ENCODE results near the gene ROBO1. TPM values are rescaled to one million over a fixed set of nuclear protein-coding genes. Genes with fewer than 3 reads are reported as not detected.

Gene ROBO1
- total RNA-seq, 1 experiment from 2014 or later = 0.54 TPM

- in situ Hi-C loops (cut with HindIII; ENCODE audit: low pct_unique_long_range_greater_than_20kb, low sequenced_read_pairs) = no loop called here
- no peak for DNase-seq (ENCODE audit: low read depth)
These were observed 729.7 kb downstream of the ROBO1 start for GRCh38 chr3:79038057-79038456.

DNA sequence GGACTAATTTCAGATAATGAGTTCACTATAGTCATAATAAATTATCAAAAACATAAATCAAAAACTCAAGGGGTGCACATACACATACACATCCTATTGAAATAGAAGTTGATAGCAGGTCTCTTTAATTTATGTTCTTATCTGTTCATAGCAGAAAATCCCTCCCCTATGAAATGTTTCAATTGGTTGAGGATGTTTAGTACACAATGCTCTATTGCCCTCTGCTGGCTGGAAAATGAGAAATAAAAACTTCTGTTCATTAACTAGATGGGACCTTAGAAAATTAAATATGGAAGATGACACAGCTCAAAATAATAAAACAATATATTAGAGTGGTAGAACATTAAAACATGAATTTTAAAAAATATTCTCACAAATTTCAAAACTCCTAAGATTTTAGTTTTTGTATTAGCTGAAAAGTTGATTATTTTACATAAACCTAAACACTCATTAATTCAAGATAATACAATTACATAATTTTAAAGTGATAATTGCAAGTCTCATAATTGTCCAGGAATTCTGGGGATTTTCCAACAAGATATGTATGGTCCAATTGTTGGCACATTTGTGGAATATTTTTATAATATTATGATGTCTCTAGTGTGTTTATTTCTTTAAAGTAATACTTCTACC lies 735.0 kb downstream of the ROBO1 start:
- in situ Hi-C loops (cut with HindIII; ENCODE audit: low pct_unique_long_range_greater_than_20kb, low sequenced_read_pairs) = no loop called here
- no peak for DNase-seq (ENCODE audit: low read depth)

DNA sequence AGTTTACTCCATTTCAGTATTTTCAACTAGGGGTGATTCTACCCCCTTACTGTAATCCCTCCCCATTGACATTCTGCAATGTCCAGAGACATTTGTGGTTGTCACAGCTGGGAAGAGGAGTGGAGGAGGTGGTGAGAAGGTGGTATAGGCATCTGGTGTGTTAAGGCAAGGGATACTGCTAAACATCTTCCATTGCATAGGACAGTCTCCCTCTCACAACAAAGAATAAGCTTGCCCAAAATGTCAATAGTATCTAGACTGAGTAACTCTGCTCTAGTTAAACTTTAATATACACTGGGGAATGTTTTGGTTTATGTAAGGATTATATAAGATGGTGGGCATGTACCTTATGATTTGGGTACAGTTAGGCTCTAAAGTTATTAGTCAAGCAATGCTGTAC lies 737.6 kb downstream of the ROBO1 start:
- DNase-seq (ENCODE audit: low read depth) = no peak
- in situ Hi-C loops (cut with HindIII; ENCODE audit: low pct_unique_long_range_greater_than_20kb, low sequenced_read_pairs) = no loop called here

- in situ Hi-C loops (cut with HindIII; ENCODE audit: low pct_unique_long_range_greater_than_20kb, low sequenced_read_pairs) = no loop called here
These were observed 738.9 kb downstream of the ROBO1 start for GRCh38 chr3:79028916-79029315.

GRCh38 chr3:79027593-79027992 lies 740.2 kb downstream of the ROBO1 start:
- in situ Hi-C loops (cut with HindIII; ENCODE audit: low pct_unique_long_range_greater_than_20kb, low sequenced_read_pairs) = no loop called here
- no peak for DNase-seq (ENCODE audit: low read depth)

More at GRCh38 chr3:79028916-79029315, 738.9 kb downstream of the ROBO1 start:
- no peak for DNase-seq (ENCODE audit: low read depth)

GRCh38 chr3:79019924-79020173 lies 747.9 kb downstream of the ROBO1 start:
- DNase-seq (ENCODE audit: low read depth) = no peak
- in situ Hi-C loops (cut with HindIII; ENCODE audit: low pct_unique_long_range_greater_than_20kb, low sequenced_read_pairs) = no loop called here

DNA sequence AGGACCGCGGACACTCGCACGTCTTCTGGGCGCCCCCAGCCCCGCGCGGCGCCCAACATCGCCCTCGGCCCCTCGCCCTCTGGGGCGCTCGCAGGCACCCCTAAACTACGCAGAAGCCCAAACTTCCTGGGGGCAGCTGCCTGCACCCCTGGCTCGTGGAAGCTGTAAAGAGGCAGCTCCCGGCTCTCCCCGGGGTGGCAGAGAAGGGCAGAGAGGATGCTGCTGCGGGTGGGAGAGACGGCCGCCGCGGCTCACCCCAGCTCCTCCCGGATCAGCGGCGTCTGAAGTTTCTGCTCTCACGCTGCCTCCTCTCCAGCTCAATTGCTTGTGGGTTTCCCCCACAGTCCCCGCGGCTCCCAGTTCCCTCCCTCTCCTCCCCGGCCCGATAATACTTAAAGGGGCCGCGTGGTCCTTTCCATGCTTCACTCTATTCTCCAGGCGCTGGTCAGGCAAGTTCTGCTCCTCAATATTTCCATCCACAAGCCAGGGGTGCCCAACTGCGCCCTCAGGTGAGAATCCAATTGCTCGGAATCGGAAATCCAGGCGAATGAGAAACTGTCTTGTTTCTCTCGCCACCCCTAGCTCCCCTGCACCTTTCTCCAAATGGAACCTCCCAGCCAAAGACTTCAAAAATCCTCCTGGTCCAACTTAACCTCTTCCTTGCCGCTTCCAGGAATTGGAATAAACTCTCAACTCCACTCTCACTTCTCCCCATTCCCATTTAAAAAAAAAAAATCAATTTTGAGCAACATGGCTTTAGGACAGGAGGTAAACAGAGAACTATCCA lies 748.5 kb downstream of the ROBO1 start:
- in situ Hi-C loops (cut with HindIII; ENCODE audit: low pct_unique_long_range_greater_than_20kb, low sequenced_read_pairs) = no loop called here
- DNase-seq (ENCODE audit: low read depth) = peak; percentile 83

GRCh38 chr3:79018671-79019136 lies 749.1 kb downstream of the ROBO1 start:
- peak; percentile 53 for DNase-seq (ENCODE audit: low read depth)
- in situ Hi-C loops (cut with HindIII; ENCODE audit: low pct_unique_long_range_greater_than_20kb, low sequenced_read_pairs) = no loop called here

DNA sequence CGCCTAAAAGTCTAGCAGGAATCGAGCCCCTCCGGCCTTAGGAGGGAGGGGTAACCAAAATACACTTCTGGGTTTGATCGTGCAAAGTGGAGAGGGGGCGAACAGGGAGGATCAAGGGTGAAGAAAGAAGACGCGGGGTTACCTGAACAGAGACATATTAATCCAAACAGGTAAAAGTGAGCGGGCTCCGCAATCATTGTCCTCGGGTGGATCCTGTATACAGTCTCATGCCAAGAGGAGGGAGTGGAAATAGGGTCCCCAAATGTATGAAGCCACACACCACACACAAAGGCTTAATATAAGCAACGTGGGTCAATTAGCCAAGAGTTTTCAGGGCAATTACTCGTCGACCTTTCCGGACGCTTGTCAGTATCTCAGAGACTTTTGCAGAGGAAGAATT lies 749.5 kb downstream of the ROBO1 start:
- in situ Hi-C loops (cut with HindIII; ENCODE audit: low pct_unique_long_range_greater_than_20kb, low sequenced_read_pairs) = no loop called here
- DNase-seq (ENCODE audit: low read depth) = peak; percentile 32

GRCh38 chr3:79016587-79017376 lies 751.0 kb downstream of the ROBO1 start:
- no peak for DNase-seq (ENCODE audit: low read depth)
- in situ Hi-C loops (cut with HindIII; ENCODE audit: low pct_unique_long_range_greater_than_20kb, low sequenced_read_pairs) = no loop called here

DNA sequence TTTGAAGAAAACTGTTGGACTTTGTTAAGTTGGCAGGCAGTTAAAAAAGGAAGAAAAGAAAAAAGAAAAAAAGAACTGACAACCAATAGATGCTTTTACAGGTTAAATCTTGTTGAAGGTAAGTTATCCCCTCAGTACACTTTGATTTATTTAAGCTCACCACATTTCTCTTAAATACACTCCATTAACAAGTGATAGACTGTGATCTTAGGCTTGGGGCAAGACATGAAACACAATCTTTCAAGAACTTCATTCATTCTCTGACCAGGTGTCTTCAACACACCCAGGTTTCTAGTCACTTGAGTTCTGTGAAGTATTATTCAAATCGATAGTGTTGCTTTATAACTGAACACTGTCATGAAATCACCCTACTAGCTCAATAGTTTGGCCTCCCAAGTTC lies 751.9 kb downstream of the ROBO1 start:
- no peak for DNase-seq (ENCODE audit: low read depth)
- in situ Hi-C loops (cut with HindIII; ENCODE audit: low pct_unique_long_range_greater_than_20kb, low sequenced_read_pairs) = no loop called here

DNA sequence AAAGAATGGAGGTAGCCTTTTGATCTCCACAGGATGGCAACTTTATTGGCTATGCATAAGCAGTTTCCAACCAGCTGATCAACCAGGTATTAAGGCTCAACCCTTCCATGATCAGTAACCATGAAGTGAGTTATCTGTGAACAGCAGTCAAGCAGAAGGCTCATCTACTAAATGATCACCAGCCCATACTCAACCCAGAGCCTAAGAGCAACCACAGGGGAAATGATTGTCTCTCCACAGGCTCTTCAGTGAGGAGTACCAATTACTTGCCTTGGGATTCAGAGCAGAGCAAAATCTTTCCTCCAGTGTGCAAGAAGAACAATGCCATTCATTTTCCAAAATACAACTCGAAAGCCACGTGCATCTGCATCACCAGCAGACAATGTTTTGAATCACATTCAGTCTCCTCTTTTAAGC lies 754.8 kb downstream of the ROBO1 start:
- in situ Hi-C loops (cut with HindIII; ENCODE audit: low pct_unique_long_range_greater_than_20kb, low sequenced_read_pairs) = no loop called here
- DNase-seq (ENCODE audit: low read depth) = no peak

DNA sequence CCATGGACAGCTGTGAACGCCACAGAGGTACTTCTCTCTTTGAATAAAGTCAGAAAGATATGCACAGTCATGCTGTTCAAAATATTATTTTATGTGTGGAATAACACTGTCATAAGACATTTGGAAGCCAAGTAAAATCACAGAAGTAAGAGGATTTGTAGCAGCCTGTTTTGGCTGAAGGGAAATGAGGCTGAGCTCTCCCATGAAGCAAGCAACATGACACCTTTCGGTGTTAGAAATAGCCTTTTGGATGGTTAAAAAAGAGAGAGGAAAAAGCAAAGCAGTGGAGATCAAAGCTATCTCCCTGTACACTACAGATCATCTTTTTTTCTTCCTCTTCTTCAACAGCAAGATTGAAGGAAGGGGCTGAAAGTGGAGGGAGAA lies 755.3 kb downstream of the ROBO1 start:
- in situ Hi-C loops (cut with HindIII; ENCODE audit: low pct_unique_long_range_greater_than_20kb, low sequenced_read_pairs) = no loop called here
- no peak for DNase-seq (ENCODE audit: low read depth)

- no peak for DNase-seq (ENCODE audit: low read depth)
- in situ Hi-C loops (cut with HindIII; ENCODE audit: low pct_unique_long_range_greater_than_20kb, low sequenced_read_pairs) = no loop called here
These were observed 755.8 kb downstream of the ROBO1 start for GRCh38 chr3:79011821-79012529.

GRCh38 chr3:79009861-79010260 lies 757.9 kb downstream of the ROBO1 start:
- DNase-seq (ENCODE audit: low read depth) = no peak
- in situ Hi-C loops (cut with HindIII; ENCODE audit: low pct_unique_long_range_greater_than_20kb, low sequenced_read_pairs) = no loop called here

- in situ Hi-C loops (cut with HindIII; ENCODE audit: low pct_unique_long_range_greater_than_20kb, low sequenced_read_pairs) = no loop called here
- no peak for DNase-seq (ENCODE audit: low read depth)
These were observed 761.7 kb downstream of the ROBO1 start for GRCh38 chr3:79006077-79006476.

DNA sequence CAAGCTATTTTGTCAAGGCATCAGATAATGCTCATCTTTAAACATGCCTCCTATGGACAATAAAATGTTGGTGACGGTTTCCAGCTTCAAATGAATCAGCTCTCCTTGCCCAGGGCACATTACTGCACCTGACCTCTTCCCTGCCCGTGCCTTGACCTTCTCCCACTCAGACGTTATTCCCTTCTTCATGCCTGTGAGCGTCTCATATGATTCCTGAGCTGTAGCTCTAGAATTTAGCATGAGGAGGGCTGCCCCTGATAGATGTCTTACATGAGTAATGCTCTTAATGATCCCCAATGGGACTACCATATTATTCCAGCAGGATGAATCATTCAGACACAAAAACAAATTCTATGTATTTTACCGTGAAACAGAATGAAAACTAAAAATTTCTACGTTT lies 762.7 kb downstream of the ROBO1 start:
- DNase-seq (ENCODE audit: low read depth) = no peak
- in situ Hi-C loops (cut with HindIII; ENCODE audit: low pct_unique_long_range_greater_than_20kb, low sequenced_read_pairs) = no loop called here

GRCh38 chr3:79003994-79004393 lies 763.8 kb downstream of the ROBO1 start:
- no peak for DNase-seq (ENCODE audit: low read depth)
- in situ Hi-C loops (cut with HindIII; ENCODE audit: low pct_unique_long_range_greater_than_20kb, low sequenced_read_pairs) = no loop called here

All from Caki2 (cell line).